ENCODE data around the gene CRYBB3.

GRCh38 chr22:25193130-25193529 lies 6.5 kb upstream of the CRYBB3 start:
- TF ChIP-seq EZH2 (IDR thresholded peaks at IDR 0.05; ENCODE audit: insufficient read depth, low read length) (no peak), CTCF (IDR thresholded peaks at IDR 0.05; ENCODE audit: insufficient read depth, low read depth, low read length) (no peak)

All from astrocyte (in vitro differentiated cells and primary cell).